WTC11 (cell line): Measurements from ENCODE around the gene UBXN11.

Source experiments
- CBFB ChIP-seq: sonication (generic); formaldehyde crosslinking; IDR thresholded peaks from 2 replicates; pipeline ENCODE4 v1.8.1; 2022; ENCODE audit warnings: mild to moderate bottlenecking, low read depth, missing genetic modification reagents
- HMGA2 ChIP-seq: fragments of 250-450 bp; sonication (Bioruptor Pico); IDR thresholded peaks from 2 replicates; pipeline ENCODE4 v1.4.0; 2021; ENCODE audit warnings: mild to moderate bottlenecking, moderate library complexity
- JUN ChIP-seq: sonication (generic); formaldehyde crosslinking; IDR thresholded peaks from 2 replicates; pipeline ENCODE4 v1.8.0; 2023; ENCODE audit warnings: mild to moderate bottlenecking, missing genetic modification reagents
- SP1 ChIP-seq: sonication (generic); formaldehyde crosslinking; conservative IDR thresholded peaks from 2 replicates; pipeline ENCODE4 v1.8.1; 2022; ENCODE audit warnings: missing genetic modification reagents
- TEAD1 ChIP-seq: sonication (generic); formaldehyde crosslinking; IDR thresholded peaks from 2 replicates; pipeline ENCODE4 v1.8.0; 2022; ENCODE audit warnings: mild to moderate bottlenecking, missing genetic modification reagents
- TP53 ChIP-seq: sonication (generic); formaldehyde crosslinking; IDR thresholded peaks from 2 replicates; pipeline ENCODE4 v1.8.1; 2023; ENCODE audit warnings: mild to moderate bottlenecking, missing genetic modification reagents
- ZNF317 ChIP-seq: sonication (generic); formaldehyde crosslinking; IDR thresholded peaks from 2 replicates; pipeline ENCODE4 v1.8.1; 2023; ENCODE audit warnings: low read depth, mild to moderate bottlenecking, moderate library complexity, missing genetic modification reagents, borderline replicate concordance
- ZNF423 ChIP-seq: fragments of 250-450 bp; sonication (Bioruptor Pico); IDR thresholded peaks from 2 replicates; pipeline ENCODE4 v2.1.2; 2022; ENCODE audit warnings: mild to moderate bottlenecking, moderate library complexity
- TF ChIP-seq, protein P1 (sequence below): fragments of 200-600 bp; IDR thresholded peaks from 2 replicates; pipeline ENCODE4 v1.8.0; 2022; ENCODE audit warnings: antibody characterized with exemption
- TF ChIP-seq, protein P2 (sequence below): sonication (generic); formaldehyde crosslinking; IDR thresholded peaks from 2 replicates; pipeline ENCODE4 v1.8.0; 2022; ENCODE audit warnings: mild to moderate bottlenecking, missing genetic modification reagents
- TF ChIP-seq, protein P3 (sequence below): sonication (generic); formaldehyde crosslinking; IDR thresholded peaks from 2 replicates; pipeline ENCODE4 v1.8.1; 2022; ENCODE audit warnings: low read depth, missing genetic modification reagents, borderline replicate concordance
- TF ChIP-seq, protein P4 (sequence below): sonication (generic); formaldehyde crosslinking; IDR thresholded peaks from 2 replicates; pipeline ENCODE4 v1.8.0; 2022; ENCODE audit warnings: mild to moderate bottlenecking, missing genetic modification reagents
- TF ChIP-seq, protein P5 (sequence below): fragments of 250-450 bp; sonication (Bioruptor Pico); IDR thresholded peaks from 2 replicates; pipeline ENCODE4 v1.9.0; 2021; ENCODE audit warnings: mild to moderate bottlenecking
- TF ChIP-seq, protein P6 (sequence below): sonication (generic); formaldehyde crosslinking; IDR thresholded peaks from 2 replicates; pipeline ENCODE4 v1.8.1; 2023; ENCODE audit warnings: mild to moderate bottlenecking, missing genetic modification reagents, moderate library complexity

DNA sequence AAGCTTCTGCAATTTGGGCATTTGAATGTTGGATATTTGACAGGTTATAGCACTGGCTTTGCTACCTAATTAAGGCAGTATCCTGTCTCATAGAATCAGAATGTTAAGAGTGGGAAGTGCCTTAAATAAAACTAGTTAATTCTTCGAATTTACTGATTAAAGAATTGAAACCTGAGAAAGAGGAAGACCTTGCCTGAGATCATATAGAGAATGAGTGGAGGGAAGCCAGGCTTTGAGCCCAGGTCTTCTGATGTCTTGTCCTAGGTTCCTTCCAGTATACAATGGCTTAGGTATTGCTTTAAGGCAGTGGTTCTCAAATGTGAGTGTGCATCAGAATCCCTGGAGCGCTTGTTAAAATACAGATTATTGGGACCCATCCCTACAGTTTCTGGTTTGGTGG, 47.4 kb downstream of the UBXN11 start:
- no peak for TF ChIP-seq TP53 (CRISPR knock-in tag)
- no peak for TF ChIP-seq HMGA2 (CRISPR knock-in tag)
- TF ChIP-seq, protein P1, sequence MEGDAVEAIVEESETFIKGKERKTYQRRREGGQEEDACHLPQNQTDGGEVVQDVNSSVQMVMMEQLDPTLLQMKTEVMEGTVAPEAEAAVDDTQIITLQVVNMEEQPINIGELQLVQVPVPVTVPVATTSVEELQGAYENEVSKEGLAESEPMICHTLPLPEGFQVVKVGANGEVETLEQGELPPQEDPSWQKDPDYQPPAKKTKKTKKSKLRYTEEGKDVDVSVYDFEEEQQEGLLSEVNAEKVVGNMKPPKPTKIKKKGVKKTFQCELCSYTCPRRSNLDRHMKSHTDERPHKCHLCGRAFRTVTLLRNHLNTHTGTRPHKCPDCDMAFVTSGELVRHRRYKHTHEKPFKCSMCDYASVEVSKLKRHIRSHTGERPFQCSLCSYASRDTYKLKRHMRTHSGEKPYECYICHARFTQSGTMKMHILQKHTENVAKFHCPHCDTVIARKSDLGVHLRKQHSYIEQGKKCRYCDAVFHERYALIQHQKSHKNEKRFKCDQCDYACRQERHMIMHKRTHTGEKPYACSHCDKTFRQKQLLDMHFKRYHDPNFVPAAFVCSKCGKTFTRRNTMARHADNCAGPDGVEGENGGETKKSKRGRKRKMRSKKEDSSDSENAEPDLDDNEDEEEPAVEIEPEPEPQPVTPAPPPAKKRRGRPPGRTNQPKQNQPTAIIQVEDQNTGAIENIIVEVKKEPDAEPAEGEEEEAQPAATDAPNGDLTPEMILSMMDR = no peak
- no peak for TF ChIP-seq SP1 (CRISPR knock-in tag)
- TF ChIP-seq, protein P2, sequence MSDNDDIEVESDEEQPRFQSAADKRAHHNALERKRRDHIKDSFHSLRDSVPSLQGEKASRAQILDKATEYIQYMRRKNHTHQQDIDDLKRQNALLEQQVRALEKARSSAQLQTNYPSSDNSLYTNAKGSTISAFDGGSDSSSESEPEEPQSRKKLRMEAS (CRISPR knock-in tag) = no peak
- no peak for TF ChIP-seq TEAD1
- TF ChIP-seq CBFB (CRISPR knock-in tag) = no peak
- TF ChIP-seq, protein P3, sequence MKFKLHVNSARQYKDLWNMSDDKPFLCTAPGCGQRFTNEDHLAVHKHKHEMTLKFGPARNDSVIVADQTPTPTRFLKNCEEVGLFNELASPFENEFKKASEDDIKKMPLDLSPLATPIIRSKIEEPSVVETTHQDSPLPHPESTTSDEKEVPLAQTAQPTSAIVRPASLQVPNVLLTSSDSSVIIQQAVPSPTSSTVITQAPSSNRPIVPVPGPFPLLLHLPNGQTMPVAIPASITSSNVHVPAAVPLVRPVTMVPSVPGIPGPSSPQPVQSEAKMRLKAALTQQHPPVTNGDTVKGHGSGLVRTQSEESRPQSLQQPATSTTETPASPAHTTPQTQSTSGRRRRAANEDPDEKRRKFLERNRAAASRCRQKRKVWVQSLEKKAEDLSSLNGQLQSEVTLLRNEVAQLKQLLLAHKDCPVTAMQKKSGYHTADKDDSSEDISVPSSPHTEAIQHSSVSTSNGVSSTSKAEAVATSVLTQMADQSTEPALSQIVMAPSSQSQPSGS (CRISPR knock-in tag) = no peak
- TF ChIP-seq, protein P4, sequence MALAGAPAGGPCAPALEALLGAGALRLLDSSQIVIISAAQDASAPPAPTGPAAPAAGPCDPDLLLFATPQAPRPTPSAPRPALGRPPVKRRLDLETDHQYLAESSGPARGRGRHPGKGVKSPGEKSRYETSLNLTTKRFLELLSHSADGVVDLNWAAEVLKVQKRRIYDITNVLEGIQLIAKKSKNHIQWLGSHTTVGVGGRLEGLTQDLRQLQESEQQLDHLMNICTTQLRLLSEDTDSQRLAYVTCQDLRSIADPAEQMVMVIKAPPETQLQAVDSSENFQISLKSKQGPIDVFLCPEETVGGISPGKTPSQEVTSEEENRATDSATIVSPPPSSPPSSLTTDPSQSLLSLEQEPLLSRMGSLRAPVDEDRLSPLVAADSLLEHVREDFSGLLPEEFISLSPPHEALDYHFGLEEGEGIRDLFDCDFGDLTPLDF (CRISPR knock-in tag) = no peak
- no peak for TF ChIP-seq ZNF317
- TF ChIP-seq, protein P5, sequence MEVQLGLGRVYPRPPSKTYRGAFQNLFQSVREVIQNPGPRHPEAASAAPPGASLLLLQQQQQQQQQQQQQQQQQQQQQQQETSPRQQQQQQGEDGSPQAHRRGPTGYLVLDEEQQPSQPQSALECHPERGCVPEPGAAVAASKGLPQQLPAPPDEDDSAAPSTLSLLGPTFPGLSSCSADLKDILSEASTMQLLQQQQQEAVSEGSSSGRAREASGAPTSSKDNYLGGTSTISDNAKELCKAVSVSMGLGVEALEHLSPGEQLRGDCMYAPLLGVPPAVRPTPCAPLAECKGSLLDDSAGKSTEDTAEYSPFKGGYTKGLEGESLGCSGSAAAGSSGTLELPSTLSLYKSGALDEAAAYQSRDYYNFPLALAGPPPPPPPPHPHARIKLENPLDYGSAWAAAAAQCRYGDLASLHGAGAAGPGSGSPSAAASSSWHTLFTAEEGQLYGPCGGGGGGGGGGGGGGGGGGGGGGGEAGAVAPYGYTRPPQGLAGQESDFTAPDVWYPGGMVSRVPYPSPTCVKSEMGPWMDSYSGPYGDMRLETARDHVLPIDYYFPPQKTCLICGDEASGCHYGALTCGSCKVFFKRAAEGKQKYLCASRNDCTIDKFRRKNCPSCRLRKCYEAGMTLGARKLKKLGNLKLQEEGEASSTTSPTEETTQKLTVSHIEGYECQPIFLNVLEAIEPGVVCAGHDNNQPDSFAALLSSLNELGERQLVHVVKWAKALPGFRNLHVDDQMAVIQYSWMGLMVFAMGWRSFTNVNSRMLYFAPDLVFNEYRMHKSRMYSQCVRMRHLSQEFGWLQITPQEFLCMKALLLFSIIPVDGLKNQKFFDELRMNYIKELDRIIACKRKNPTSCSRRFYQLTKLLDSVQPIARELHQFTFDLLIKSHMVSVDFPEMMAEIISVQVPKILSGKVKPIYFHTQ (CRISPR knock-in tag) = no peak
- no peak for TF ChIP-seq JUN
- TF ChIP-seq, protein P6, sequence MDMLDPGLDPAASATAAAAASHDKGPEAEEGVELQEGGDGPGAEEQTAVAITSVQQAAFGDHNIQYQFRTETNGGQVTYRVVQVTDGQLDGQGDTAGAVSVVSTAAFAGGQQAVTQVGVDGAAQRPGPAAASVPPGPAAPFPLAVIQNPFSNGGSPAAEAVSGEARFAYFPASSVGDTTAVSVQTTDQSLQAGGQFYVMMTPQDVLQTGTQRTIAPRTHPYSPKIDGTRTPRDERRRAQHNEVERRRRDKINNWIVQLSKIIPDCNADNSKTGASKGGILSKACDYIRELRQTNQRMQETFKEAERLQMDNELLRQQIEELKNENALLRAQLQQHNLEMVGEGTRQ (CRISPR knock-in tag) = no peak
- no peak for TF ChIP-seq ZNF423
